ENCODE data around the gene PMM1.

The PMM1 gene

GRCh38 chr22:41565403-41566054 lies 24.1 kb downstream of the PMM1 start:
- no peak overlapping the region for H3K4me2 ChIP-seq (ENCODE audit: low read depth, low read length, poor library complexity, severe bottlenecking)
- H3K9me2 ChIP-seq (replicated peaks; ENCODE audit: insufficient read depth, low read length) = no peaks in the 10 kb centered on the region
- H3F3A ChIP-seq (ENCODE audit: insufficient read depth) = no peaks in the 10 kb centered on the region
- no peaks in the 10 kb centered on the region for H3K36me3 ChIP-seq (ENCODE audit: low read length)
- no peaks in the 10 kb centered on the region for H3K79me2 ChIP-seq (ENCODE audit: insufficient read depth, low read length)
- no peak overlapping the region for H2AFZ ChIP-seq (ENCODE audit: low read depth, low read length, severe bottlenecking)
- H4K20me1 ChIP-seq (ENCODE audit: low read depth, low read length) = no peaks in the 10 kb centered on the region
- no peak for TF ChIP-seq CTCF (IDR thresholded peaks at IDR 0.05; ENCODE audit: insufficient read depth, low read length, poor library complexity, severe bottlenecking)
- no peak for TF ChIP-seq EZH2phosphoT487 (conservative IDR thresholded peaks at IDR 0.05; ENCODE audit: low read length)
- no peak overlapping the region for H3K27ac ChIP-seq (ENCODE audit: low read depth, low read length)
- no peaks in the 10 kb centered on the region for H3K27me3 ChIP-seq (ENCODE audit: low read length)
- no peaks in the 10 kb centered on the region for H3K9me3 ChIP-seq (ENCODE audit: insufficient read depth, low read length)
- no peak overlapping the region for H3K4me3 ChIP-seq (ENCODE audit: insufficient read depth, low read length, poor library complexity, severe bottlenecking)
- no peak overlapping the region for H3K9ac ChIP-seq (ENCODE audit: low read length)

- Histone ChIP-seq H3K27ac (ENCODE audit: low read depth, low read length) (no peak overlapping the region), H3K9ac (ENCODE audit: low read length) (no peak overlapping the region)
These were observed 25.1 kb downstream of the PMM1 start for GRCh38 chr22:41564563-41564962.

GRCh38 chr22:41563051-41563711 lies 26.5 kb downstream of the PMM1 start:
- no peak for TF ChIP-seq CTCF (IDR thresholded peaks at IDR 0.05; ENCODE audit: insufficient read depth, low read length, poor library complexity, severe bottlenecking)
- no peak for TF ChIP-seq EZH2phosphoT487 (conservative IDR thresholded peaks at IDR 0.05; ENCODE audit: low read length)
- Histone ChIP-seq H4K20me1 (ENCODE audit: low read depth, low read length) (no peaks in the 10 kb centered on the region), H3K9me3 (ENCODE audit: insufficient read depth, low read length) (no peaks in the 10 kb centered on the region), H2AFZ (ENCODE audit: low read depth, low read length, severe bottlenecking) (no peak overlapping the region), H3K9me2 (replicated peaks; ENCODE audit: insufficient read depth, low read length) (no peaks in the 10 kb centered on the region), H3K27me3 (ENCODE audit: low read length) (no peaks in the 10 kb centered on the region), H3F3A (ENCODE audit: insufficient read depth) (no peaks in the 10 kb centered on the region), H3K4me3 (ENCODE audit: insufficient read depth, low read length, poor library complexity, severe bottlenecking) (no peak overlapping the region), H3K79me2 (ENCODE audit: insufficient read depth, low read length) (no peaks in the 10 kb centered on the region), H3K4me2 (ENCODE audit: low read depth, low read length, poor library complexity, severe bottlenecking) (no peak overlapping the region), H3K36me3 (ENCODE audit: low read length) (no peaks in the 10 kb centered on the region), H3K27ac (ENCODE audit: low read depth, low read length) (no peak overlapping the region), H3K9ac (ENCODE audit: low read length) (no peak overlapping the region)

More at GRCh38 chr22:41564563-41564962, 25.1 kb downstream of the PMM1 start:
- H3K27me3 ChIP-seq (ENCODE audit: low read length) = no peaks in the 10 kb centered on the region
- H4K20me1 ChIP-seq (ENCODE audit: low read depth, low read length) = no peaks in the 10 kb centered on the region
- no peaks in the 10 kb centered on the region for H3K79me2 ChIP-seq (ENCODE audit: insufficient read depth, low read length)
- H3F3A ChIP-seq (ENCODE audit: insufficient read depth) = no peaks in the 10 kb centered on the region
- H3K9me3 ChIP-seq (ENCODE audit: insufficient read depth, low read length) = no peaks in the 10 kb centered on the region
- no peaks in the 10 kb centered on the region for H3K36me3 ChIP-seq (ENCODE audit: low read length)
- no peak overlapping the region for H2AFZ ChIP-seq (ENCODE audit: low read depth, low read length, severe bottlenecking)
- TF ChIP-seq EZH2phosphoT487 (conservative IDR thresholded peaks at IDR 0.05; ENCODE audit: low read length) (no peak), CTCF (IDR thresholded peaks at IDR 0.05; ENCODE audit: insufficient read depth, low read length, poor library complexity, severe bottlenecking) (no peak)
- H3K4me2 ChIP-seq (ENCODE audit: low read depth, low read length, poor library complexity, severe bottlenecking) = no peak overlapping the region
- H3K9me2 ChIP-seq (replicated peaks; ENCODE audit: insufficient read depth, low read length) = no peaks in the 10 kb centered on the region
- no peak overlapping the region for H3K4me3 ChIP-seq (ENCODE audit: insufficient read depth, low read length, poor library complexity, severe bottlenecking)

Measured in SU-DHL-6 (cell line).